Measurements from ENCODE around the gene RAB25.

- TF ChIP-seq CTCF (IDR thresholded peaks at IDR 0.05; ENCODE audit: insufficient read depth, low read depth, low read length) (no peak), EZH2 (IDR thresholded peaks at IDR 0.05; ENCODE audit: insufficient read depth, low read length) (no peak)
Measured at GRCh38 chr1:156065871-156066270, 4.9 kb downstream of the RAB25 start.

Data from astrocyte (in vitro differentiated cells and primary cell).